Ovary (tissue), 9 donors: ENCODE measurements around the gene NINL. TPM values are rescaled to one million over a fixed set of nuclear protein-coding genes. Genes with fewer than 3 reads are reported as not detected.
"Not testable (repeated sequence)": the region's sequence is repeated elsewhere in the genome, so short reads cannot be mapped to it uniquely, and the experiment has no call there.

Source experiments
- DNase-seq, 5 donors: peaks; one replicate each; pipeline ENCODE4 v3.0.0-alpha.2; 2019 to 2020
- H3K27ac ChIP-seq, 2 donors: fragments of 200-600 bp; one replicate each; pipeline versions ENCODE4 v1.5.1 to v1.8.0; 2019 to 2022
- H3K27me3 ChIP-seq: fragments of 200-600 bp; one replicate; pipeline ENCODE4 v1.8.0; 2022
- H3K36me3 ChIP-seq: fragments of 200-600 bp; sonication (generic); one replicate; pipeline ENCODE4 v1.5.1; 2019
- H3K4me1 ChIP-seq: one replicate; pipeline ENCODE4 v1.8.1; 2013; ENCODE audit warnings: mild to moderate bottlenecking, moderate library complexity; ENCODE audit not compliant: insufficient read depth
- H3K4me3 ChIP-seq: fragments of 200-600 bp; sonication (generic); one replicate; pipeline ENCODE4 v1.5.1; 2017
- H3K9me3 ChIP-seq, 2 donors: fragments of 200-600 bp in 1 of 2; sonication (generic) in 1 of 2; one replicate each; pipeline versions ENCODE4 v1.5.1 to v1.8.1; 2013 to 2019; ENCODE audit warnings: mild to moderate bottlenecking in 1 of 2, moderate library complexity in 1 of 2
- EP300 ChIP-seq: sonication (generic); formaldehyde crosslinking; IDR thresholded peaks from one replicate; pipeline ENCODE4 v1.6.1; 2017; ENCODE audit warnings: antibody characterized with exemption
- POLR2A ChIP-seq: fragments of 450-650 bp; IDR thresholded peaks from one replicate; pipeline ENCODE4 v1.6.1; 2017; ENCODE audit warnings: antibody characterized with exemption, mild to moderate bottlenecking, moderate library complexity
- WGBS, 3 donors: extraction: QIAGEN DNeasy Blood & Tissue Kit in 1 of 3; methylation state at CpG; one replicate each; pipeline versions ENCODE4 v1.1.5 to v1.1.7; 2013 to 2017; 5-methylcytosine and 5-hydroxymethylcytosine counted together
- intact Hi-C, 4 donors: fragments of 100-400 bp; cut with DNase I; formaldehyde crosslinking; loops; one replicate each; pipeline versions ENCODE4 v1.11.0 to v1.15.1; 2022 to 2023
- polyA plus RNA-seq, 2 donors: library from polyadenylated mRNA; stranded (reverse); fragments of 200-250 nt in 1 of 2; fragments of 350-450 nt in 1 of 2; fragmentation: Illumina TruSeq in 1 of 2; extraction: RNeasy Lipid Tissue Mini Kit (QIAGEN cat#74804) in 1 of 2; gene quantifications; one replicate each; pipeline ENCODE4 v1.2.3, GENCODE V29; 2013 to 2014
- total RNA-seq, 7 donors: library from RNA; depleted of rRNA in 2 of 7; stranded (reverse); fragments of >200 nt in 2 of 7; fragmentation: NEBNext Ultra II Directional in 3 of 7; extraction: Animal tissue kit (Norgen Biotek cat#: 25700) in 3 of 7; gene quantifications; one replicate each; pipeline versions ENCODE4 v1.1.0 to v1.2.4, GENCODE V29; 2016 to 2023
- TF ChIP-seq, protein P1 (sequence below), 3 donors: fragments of 450-650 bp in 2 of 3; fragments of 200-600 bp in 1 of 3; IDR thresholded peaks; one replicate each; pipeline versions ENCODE4 v1.5.1 to v1.8.0; 2016 to 2022; ENCODE audit warnings: antibody characterized with exemption in 3 of 3, mild to moderate bottlenecking in 1 of 3
- donor health status: DM: no; HTN: no; CAD: no; lungs with moderate emphysema.
- donor health status: DM: no; HTN: no; CAD: no.
- donor health status: Bipolar disorder and iron deficiency.
- donor health status: DM: yes; HTN: yes; CAD: no.
- donor health status: DM: no; HTN: no; CAD: no.
- donor health status: DM: yes; HTN: yes; CAD: no.

Gene NINL
- total and polyA plus RNA-seq, 9 donors, result 10.1 to 33.3 (median 20.3) TPM

GRCh38 chr20:25601659-25602058 is 16.3 kb upstream of the NINL start:
- Histone ChIP-seq H3K9me3 (no peaks in the 10 kb centered on the region), H3K4me1 (no peaks in the 10 kb centered on the region), H3K4me3 (no peak overlapping the region), H3K36me3 (no peaks in the 10 kb centered on the region), H3K27ac (no peak overlapping the region), H3K27me3 (no peaks in the 10 kb centered on the region)
- TF ChIP-seq EP300, result no peak
- TF ChIP-seq POLR2A, result no peak
- TF ChIP-seq, protein P1, sequence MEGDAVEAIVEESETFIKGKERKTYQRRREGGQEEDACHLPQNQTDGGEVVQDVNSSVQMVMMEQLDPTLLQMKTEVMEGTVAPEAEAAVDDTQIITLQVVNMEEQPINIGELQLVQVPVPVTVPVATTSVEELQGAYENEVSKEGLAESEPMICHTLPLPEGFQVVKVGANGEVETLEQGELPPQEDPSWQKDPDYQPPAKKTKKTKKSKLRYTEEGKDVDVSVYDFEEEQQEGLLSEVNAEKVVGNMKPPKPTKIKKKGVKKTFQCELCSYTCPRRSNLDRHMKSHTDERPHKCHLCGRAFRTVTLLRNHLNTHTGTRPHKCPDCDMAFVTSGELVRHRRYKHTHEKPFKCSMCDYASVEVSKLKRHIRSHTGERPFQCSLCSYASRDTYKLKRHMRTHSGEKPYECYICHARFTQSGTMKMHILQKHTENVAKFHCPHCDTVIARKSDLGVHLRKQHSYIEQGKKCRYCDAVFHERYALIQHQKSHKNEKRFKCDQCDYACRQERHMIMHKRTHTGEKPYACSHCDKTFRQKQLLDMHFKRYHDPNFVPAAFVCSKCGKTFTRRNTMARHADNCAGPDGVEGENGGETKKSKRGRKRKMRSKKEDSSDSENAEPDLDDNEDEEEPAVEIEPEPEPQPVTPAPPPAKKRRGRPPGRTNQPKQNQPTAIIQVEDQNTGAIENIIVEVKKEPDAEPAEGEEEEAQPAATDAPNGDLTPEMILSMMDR (IDR thresholded peaks at IDR 0.05), result no peak
- WGBS, 3 donors, result 69 to 91% (median 84%) methylated on average over 2 of the region's 2 CpGs
- intact Hi-C loops, result no loop called here
- no peak for DNase-seq

DNA sequence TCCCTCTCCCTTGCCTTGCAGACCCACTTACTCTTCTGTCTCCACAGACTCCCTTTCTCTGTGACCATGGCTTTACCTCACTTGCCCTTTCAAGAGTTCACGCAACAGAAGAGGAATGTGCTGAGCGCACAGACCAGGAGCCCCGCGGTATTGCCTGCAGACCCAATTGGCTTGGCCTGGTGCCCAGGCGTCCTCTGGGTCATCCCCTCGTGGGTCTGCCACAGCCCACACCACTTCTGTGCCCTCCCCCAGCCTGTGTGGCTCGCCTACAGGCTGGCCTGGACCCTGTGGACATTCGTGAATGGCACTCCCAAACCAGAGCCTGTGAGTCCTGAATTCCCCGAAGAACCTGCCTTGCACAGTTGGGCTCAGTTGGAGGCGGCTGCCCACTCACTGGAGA is 15.3 kb upstream of the NINL start:
- Histone ChIP-seq H3K9me3 (no peaks in the 10 kb centered on the region), H3K36me3 (no peaks in the 10 kb centered on the region), H3K27me3 (no peaks in the 10 kb centered on the region), H3K4me1 (no peaks in the 10 kb centered on the region), H3K27ac (no peak overlapping the region), H3K4me3 (no peak overlapping the region)
- intact Hi-C loops, result no loop called here
- WGBS, 3 donors, result 66 to 78% (median 69%) methylated on average over 10 of the region's 10 CpGs
- no peak for TF ChIP-seq POLR2A
- TF ChIP-seq, protein P1 (IDR thresholded peaks at IDR 0.05), result no peak
- TF ChIP-seq EP300, result no peak
- DNase-seq, result no peak

- no peaks in the 10 kb centered on the region for H3K27me3 ChIP-seq
- intact Hi-C loops, result no loop called here
- no peak overlapping the region for H3K27ac ChIP-seq
- no peaks in the 10 kb centered on the region for H3K36me3 ChIP-seq
- no peaks in the 10 kb centered on the region for H3K9me3 ChIP-seq
- 21 to 39% (median 30%) methylated on average over 9 of the region's 9 CpGs for WGBS, 3 donors
- no peak overlapping the region for H3K4me3 ChIP-seq
- DNase-seq, result no peak
- TF ChIP-seq POLR2A (no peak), EP300 (no peak)
- TF ChIP-seq, protein P1 (IDR thresholded peaks at IDR 0.05), result no peak
- H3K4me1 ChIP-seq, result no peaks in the 10 kb centered on the region
Observed at GRCh38 chr20:25592135-25592852, 7.0 kb upstream of the NINL start.

- H3K27ac ChIP-seq, H3K4me1 ChIP-seq, intact Hi-C loops, H3K36me3 ChIP-seq, H3K4me3 ChIP-seq, DNase-seq, H3K27me3 ChIP-seq, H3K9me3 ChIP-seq: not testable (repeated sequence)
- WGBS, 3 donors, result 78 to 79% (median 78%) methylated on average over 4 of the region's 4 CpGs
Observed at GRCh38 chr20:25590778-25591177, 5.4 kb upstream of the NINL start.

- DNase-seq, result no peak
- Histone ChIP-seq H3K4me1 (peaks cover 2% of the 10 kb centered on the region), H3K9me3 (no peaks in the 10 kb centered on the region), H3K27ac (no peak overlapping the region), H3K4me3 (no peak overlapping the region), H3K27me3 (no peaks in the 10 kb centered on the region), H3K36me3 (no peaks in the 10 kb centered on the region)
- 94 to 96% (median 96%) methylated on average over 7 of the region's 7 CpGs for WGBS, 3 donors
- TF ChIP-seq POLR2A (no peak), EP300 (no peak)
- TF ChIP-seq, protein P1 (IDR thresholded peaks at IDR 0.05), result no peak
- intact Hi-C loops, result loop anchor here in 2 of 4 donors (10.0 kb wide), 2 partner anchors 54 to 84 kb away; no protein-coding TSS in a partner anchor
Observed at GRCh38 chr20:25588491-25588890, 3.2 kb upstream of the NINL start.
